RWPE2 (cell line): ENCODE measurements around the gene KAZN.

Source experiments
- ATAC-seq: fragments of 200-7000 bp; cut with Tn5 transposase; 3 replicates; pipeline ENCODE4 v1.9.1; 2021; ENCODE audit warnings: low read depth
- DNase-seq: peaks from one replicate; pipeline ENCODE4 v3.0.0-alpha.2; 2020; ENCODE audit warnings: low spot score
- H3K27ac ChIP-seq: fragments of 450-650 bp; 2 replicates; pipeline ENCODE4 v1.5.1; 2017; ENCODE audit warnings: mild to moderate bottlenecking; ENCODE audit not compliant: poor library complexity, severe bottlenecking
- H3K27me3 ChIP-seq: fragments of 250-450 bp; sonication (Bioruptor Pico); 2 replicates; pipeline ENCODE4 v1.5.1; 2021; ENCODE audit warnings: mild to moderate bottlenecking, moderate library complexity; ENCODE audit not compliant: insufficient read depth, poor library complexity, severe bottlenecking
- H3K36me3 ChIP-seq: fragments of 250-450 bp; sonication (Bioruptor Pico); 2 replicates; pipeline ENCODE4 v1.5.1; 2020; ENCODE audit warnings: low read depth, mild to moderate bottlenecking, moderate library complexity
- H3K4me1 ChIP-seq: fragments of 250-450 bp; sonication (Bioruptor Pico); 2 replicates; pipeline ENCODE4 v1.5.1; 2021; ENCODE audit warnings: mild to moderate bottlenecking, moderate library complexity; ENCODE audit not compliant: insufficient read depth, poor library complexity, severe bottlenecking
- H3K4me3 ChIP-seq: fragments of 250-450 bp; sonication (Bioruptor Pico); 2 replicates; pipeline ENCODE4 v1.5.1; 2021; ENCODE audit warnings: mild to moderate bottlenecking, moderate library complexity; ENCODE audit not compliant: severe bottlenecking
- H3K9me3 ChIP-seq: fragments of 250-450 bp; sonication (Bioruptor Pico); 2 replicates; pipeline ENCODE4 v1.5.1; 2021; ENCODE audit warnings: mild to moderate bottlenecking, moderate library complexity; ENCODE audit not compliant: severe bottlenecking
- CTCF ChIP-seq: fragments of 450-650 bp; IDR thresholded peaks from one replicate; pipeline ENCODE4 v1.5.1; 2017; ENCODE audit warnings: mild to moderate bottlenecking, moderate library complexity; ENCODE audit not compliant: poor library complexity, severe bottlenecking

KAZN gene

GRCh38 chr1:14924455-14925331 lies 326.2 kb downstream of the KAZN start:
- peak; percentile 46 for TF ChIP-seq CTCF
- peak overlapping the region; percentile 80 for H3K4me3 ChIP-seq
- ATAC-seq (peak; percentile 68), DNase-seq (no peak)
- no peaks in the 10 kb centered on the region for H3K4me1 ChIP-seq
- no peaks in the 10 kb centered on the region for H3K9me3 ChIP-seq
- no peaks in the 10 kb centered on the region for H3K36me3 ChIP-seq
- H3K27me3 ChIP-seq, result no peaks in the 10 kb centered on the region
- no peak overlapping the region for H3K27ac ChIP-seq

DNA sequence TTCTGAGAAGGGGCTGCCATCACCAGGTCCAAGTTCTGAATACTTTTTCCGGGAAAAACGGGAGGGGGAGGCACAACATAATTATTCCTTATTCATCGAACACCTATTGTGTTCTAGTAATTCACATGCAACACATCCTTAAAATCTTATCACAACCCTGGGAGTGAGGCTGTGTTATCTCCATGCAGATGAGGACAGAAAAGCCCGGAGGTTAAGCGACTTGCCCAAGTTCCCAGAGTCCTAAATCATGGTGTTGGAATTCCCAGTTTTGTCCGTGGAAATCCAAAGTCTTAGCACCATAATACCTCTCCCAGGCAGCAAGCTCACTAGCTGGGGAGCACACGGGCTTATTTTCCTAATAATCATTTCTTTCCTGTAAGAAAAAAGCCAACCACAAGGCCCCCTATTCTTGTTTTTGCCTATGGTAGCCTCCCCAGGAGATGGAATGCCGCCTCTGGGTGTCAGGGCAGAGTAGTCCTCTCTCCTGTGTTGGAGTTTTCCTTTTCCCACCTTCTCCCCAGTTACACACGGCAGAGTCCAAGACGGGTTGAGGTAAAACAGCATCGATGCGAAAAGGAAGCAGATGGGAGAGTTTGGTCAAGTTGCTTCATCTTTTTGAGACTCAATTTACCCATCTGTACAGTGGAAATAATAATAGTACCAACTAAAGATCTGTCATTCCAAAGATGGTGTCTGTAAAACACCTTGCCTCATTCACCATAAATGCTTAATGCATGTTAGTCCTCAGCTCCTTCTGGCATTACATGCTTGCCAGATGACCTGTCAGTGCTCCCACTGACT lies 327.1 kb downstream of the KAZN start:
- Histone ChIP-seq H3K36me3 (no peaks in the 10 kb centered on the region), H3K4me1 (no peaks in the 10 kb centered on the region), H3K27ac (no peak overlapping the region), H3K27me3 (no peaks in the 10 kb centered on the region), H3K4me3 (peak overlapping the region; percentile 80), H3K9me3 (no peaks in the 10 kb centered on the region)
- ATAC-seq (no peak), DNase-seq (no peak)
- no peak for TF ChIP-seq CTCF

- Histone ChIP-seq H3K9me3 (no peaks in the 10 kb centered on the region), H3K36me3 (no peaks in the 10 kb centered on the region), H3K27me3 (no peaks in the 10 kb centered on the region), H3K4me3 (no peak overlapping the region), H3K4me1 (no peaks in the 10 kb centered on the region), H3K27ac (no peak overlapping the region)
- TF ChIP-seq CTCF, result no peak
- ATAC-seq (no peak), DNase-seq (no peak)
These were observed 327.7 kb downstream of the KAZN start for GRCh38 chr1:14926229-14926628.

GRCh38 chr1:14926818-14927575 lies 328.5 kb downstream of the KAZN start:
- DNase-seq (no peak), ATAC-seq (no peak)
- no peak overlapping the region for H3K27ac ChIP-seq
- H3K27me3 ChIP-seq, result no peaks in the 10 kb centered on the region
- no peak for TF ChIP-seq CTCF
- no peaks in the 10 kb centered on the region for H3K36me3 ChIP-seq
- H3K4me1 ChIP-seq, result no peaks in the 10 kb centered on the region
- H3K9me3 ChIP-seq, result no peaks in the 10 kb centered on the region
- H3K4me3 ChIP-seq, result no peak overlapping the region
